ENCODE data around the gene SLC25A45. TPM values are rescaled to one million over a fixed set of nuclear protein-coding genes. Genes with fewer than 3 reads are reported as not detected.

The SLC25A45 gene
- total and polyA plus RNA-seq, 9 donors, result 4.0 to 8.3 (median 5.2) TPM

GRCh38 chr11:65356394-65356972 lies 26.0 kb downstream of the SLC25A45 start:
- Histone ChIP-seq H3K4me3 (ENCODE audit: low read length) (no peak overlapping the region), H3K27ac (ENCODE audit: low read length) (no peak overlapping the region), H3K9me3 (replicated peaks; ENCODE audit: control insufficient read depth, low read depth, low read length) (no peaks in the 10 kb centered on the region), H3K4me1 (ENCODE audit: control insufficient read depth, insufficient read depth, low read length) (peaks cover 27% of the 10 kb centered on the region), H3K27me3 (ENCODE audit: control insufficient read depth, insufficient read depth, low read length) (peaks cover 35% of the 10 kb centered on the region), H3K36me3 (ENCODE audit: control insufficient read depth, insufficient read depth, low read length) (peaks cover 17% of the 10 kb centered on the region)
- DNase-seq, result peak; percentile 33
- WGBS (ENCODE audit: insufficient coverage), result 84% methylated on average over 26 of the region's 30 CpGs

DNA sequence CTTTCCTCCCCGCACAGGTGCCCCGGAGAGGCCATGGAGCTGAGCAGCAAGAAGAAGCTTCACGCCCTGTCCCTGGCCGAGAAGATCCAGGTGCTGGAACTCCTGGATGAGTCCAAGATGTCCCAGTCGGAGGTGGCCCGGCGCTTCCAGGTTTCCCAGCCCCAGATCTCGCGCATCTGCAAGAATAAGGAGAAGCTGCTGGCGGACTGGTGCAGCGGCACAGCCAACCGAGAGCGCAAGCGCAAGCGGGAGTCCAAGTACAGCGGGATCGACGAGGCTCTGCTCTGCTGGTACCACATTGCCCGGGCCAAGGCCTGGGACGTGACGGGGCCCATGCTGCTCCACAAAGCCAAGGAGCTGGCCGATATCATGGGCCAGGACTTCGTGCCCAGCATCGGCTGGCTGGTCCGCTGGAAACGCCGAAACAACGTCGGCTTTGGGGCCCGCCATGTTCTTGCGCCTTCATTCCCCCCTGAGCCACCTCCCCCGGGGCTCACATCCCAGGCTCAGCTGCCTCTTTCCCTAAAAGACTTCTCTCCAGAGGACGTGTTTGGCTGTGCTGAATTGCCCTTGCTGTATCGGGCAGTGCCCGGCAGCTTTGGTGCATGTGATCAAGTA lies 26.6 kb downstream of the SLC25A45 start:
- 25% methylated on average over 35 of the region's 35 CpGs for WGBS (ENCODE audit: insufficient coverage)
- H3K9me3 ChIP-seq (replicated peaks; ENCODE audit: control insufficient read depth, low read depth, low read length), result no peaks in the 10 kb centered on the region
- DNase-seq, result no peak
- peak overlapping the region; percentile 3 for H3K4me3 ChIP-seq (ENCODE audit: low read length)
- peaks cover 23% of the 10 kb centered on the region for H3K36me3 ChIP-seq (ENCODE audit: control insufficient read depth, insufficient read depth, low read length)
- no peak overlapping the region for H3K27ac ChIP-seq (ENCODE audit: low read length)
- peaks cover 27% of the 10 kb centered on the region for H3K4me1 ChIP-seq (ENCODE audit: control insufficient read depth, insufficient read depth, low read length)
- H3K27me3 ChIP-seq (ENCODE audit: control insufficient read depth, insufficient read depth, low read length), result peaks cover 35% of the 10 kb centered on the region

GRCh38 chr11:65355013-65355775 lies 27.3 kb downstream of the SLC25A45 start:
- H3K4me3 ChIP-seq (ENCODE audit: low read length), result peak overlapping the region; percentile 34
- H3K27ac ChIP-seq (ENCODE audit: low read length), result no peak overlapping the region
- peaks cover 27% of the 10 kb centered on the region for H3K4me1 ChIP-seq (ENCODE audit: control insufficient read depth, insufficient read depth, low read length)
- DNase-seq, result peak; percentile 43
- H3K9me3 ChIP-seq (replicated peaks; ENCODE audit: control insufficient read depth, low read depth, low read length), result no peaks in the 10 kb centered on the region
- 0% methylated on average over 47 of the region's 47 CpGs for WGBS (ENCODE audit: insufficient coverage)
- H3K36me3 ChIP-seq (ENCODE audit: control insufficient read depth, insufficient read depth, low read length), result peaks cover 29% of the 10 kb centered on the region
- H3K27me3 ChIP-seq (ENCODE audit: control insufficient read depth, insufficient read depth, low read length), result peaks cover 35% of the 10 kb centered on the region

DNA sequence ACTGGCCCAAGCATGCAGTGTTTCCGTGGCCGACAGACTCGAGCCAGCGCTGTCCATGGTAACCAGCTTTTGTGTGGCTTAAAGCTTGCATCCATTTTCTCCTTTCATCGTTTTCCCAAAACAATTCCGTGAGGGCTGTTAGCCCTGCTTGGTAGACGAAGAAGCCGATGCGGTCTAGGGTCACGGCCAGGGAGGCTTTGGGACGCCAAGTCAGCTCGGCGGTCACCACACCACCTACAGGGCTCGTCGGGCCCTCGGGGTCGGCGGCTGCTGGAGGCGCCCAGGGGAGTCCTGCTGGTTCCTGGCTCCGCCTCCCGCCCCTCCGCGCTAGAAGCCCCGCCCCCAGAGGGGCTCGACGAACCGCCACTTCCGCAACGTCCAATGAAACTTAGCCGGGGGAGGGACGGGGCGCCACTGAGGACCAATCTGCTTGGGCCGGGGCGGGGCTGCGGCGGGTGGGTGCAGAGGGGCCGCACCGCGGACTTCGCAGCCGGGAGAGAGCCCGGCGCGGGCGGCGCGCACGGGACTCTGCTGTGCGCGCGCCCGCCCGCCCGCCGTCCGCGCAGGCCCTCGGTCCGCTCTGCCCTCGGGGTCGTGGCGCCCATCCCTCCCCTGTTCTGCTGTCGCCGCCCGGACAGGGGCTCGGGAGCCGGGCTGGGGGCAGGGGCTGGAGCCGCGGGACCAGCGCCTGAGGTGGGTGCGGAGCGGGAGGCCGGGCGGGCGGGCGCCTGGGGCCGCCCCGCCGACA lies 28.0 kb downstream of the SLC25A45 start, which contains the start of gene TIGD3:
TIGD3 (plus strand) TSS at position 487 of the 748 bp plus-strand sequence. CDS start 1,058 bp downstream, outside the sequence.
- Histone ChIP-seq H3K9me3 (replicated peaks; ENCODE audit: control insufficient read depth, low read depth, low read length) (no peaks in the 10 kb centered on the region), H3K27me3 (ENCODE audit: control insufficient read depth, insufficient read depth, low read length) (peaks cover 31% of the 10 kb centered on the region), H3K27ac (ENCODE audit: low read length) (peak within 1 kb of the TSS; percentile 72), H3K4me1 (ENCODE audit: control insufficient read depth, insufficient read depth, low read length) (peaks cover 27% of the 10 kb centered on the region), H3K4me3 (ENCODE audit: low read length) (peak within 1 kb of the TSS; percentile 42), H3K36me3 (ENCODE audit: control insufficient read depth, insufficient read depth, low read length) (peaks cover 35% of the 10 kb centered on the region)
- peak; percentile 99 for DNase-seq
- WGBS (ENCODE audit: insufficient coverage), result under 1% methylated on average over 78 of the region's 79 CpGs

DNA sequence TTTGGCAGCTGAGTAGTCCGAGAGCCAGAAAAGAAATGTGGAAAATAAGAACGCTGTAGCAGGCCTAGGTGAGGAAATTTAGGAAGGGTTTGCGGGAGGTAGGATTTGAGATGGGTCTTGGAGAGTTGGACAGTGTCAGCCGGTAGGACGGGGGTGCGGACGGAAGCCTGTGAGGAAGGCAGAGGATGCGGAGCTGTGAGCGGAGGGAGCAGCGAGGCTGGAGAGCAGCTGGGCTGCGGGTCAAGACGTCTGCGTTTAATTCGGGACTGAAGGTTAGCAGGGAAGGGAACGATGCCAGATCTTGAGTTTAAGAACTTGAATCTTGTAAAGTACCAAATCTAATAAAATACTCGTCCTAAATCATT lies 28.6 kb downstream of the SLC25A45 start:
- peaks cover 31% of the 10 kb centered on the region for H3K27me3 ChIP-seq (ENCODE audit: control insufficient read depth, insufficient read depth, low read length)
- H3K36me3 ChIP-seq (ENCODE audit: control insufficient read depth, insufficient read depth, low read length), result peaks cover 41% of the 10 kb centered on the region
- no peak for DNase-seq
- 11% methylated on average over 9 of the region's 16 CpGs for WGBS (ENCODE audit: insufficient coverage)
- no peaks in the 10 kb centered on the region for H3K9me3 ChIP-seq (replicated peaks; ENCODE audit: control insufficient read depth, low read depth, low read length)
- peak overlapping the region; percentile 72 for H3K27ac ChIP-seq (ENCODE audit: low read length)
- H3K4me1 ChIP-seq (ENCODE audit: control insufficient read depth, insufficient read depth, low read length), result peaks cover 27% of the 10 kb centered on the region
- H3K4me3 ChIP-seq (ENCODE audit: low read length), result peak overlapping the region; percentile 42

DNA sequence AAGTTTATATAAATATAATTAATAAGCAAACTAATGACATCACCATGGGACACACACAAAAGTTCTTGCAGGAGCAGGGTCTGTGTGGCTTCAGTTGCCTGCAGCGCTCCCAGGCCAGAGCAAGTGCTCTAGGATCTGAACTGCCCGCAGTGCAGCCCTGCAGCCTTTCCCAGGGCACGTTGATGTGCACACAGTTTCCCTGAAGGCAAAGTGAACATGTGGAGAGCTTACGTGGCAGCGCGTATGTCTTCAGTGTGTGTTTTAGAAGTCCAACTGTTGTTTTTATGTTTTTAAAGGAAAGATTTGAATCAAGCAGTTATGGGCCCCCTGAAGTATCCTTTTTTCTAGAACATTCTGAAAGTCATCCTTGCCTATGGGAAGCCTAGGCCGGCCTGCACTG lies 29.1 kb downstream of the SLC25A45 start:
- H3K27ac ChIP-seq (ENCODE audit: low read length), result peak overlapping the region; percentile 72
- peaks cover 27% of the 10 kb centered on the region for H3K4me1 ChIP-seq (ENCODE audit: control insufficient read depth, insufficient read depth, low read length)
- no peak for DNase-seq
- no peaks in the 10 kb centered on the region for H3K9me3 ChIP-seq (replicated peaks; ENCODE audit: control insufficient read depth, low read depth, low read length)
- 77% methylated on average over 7 of the region's 7 CpGs for WGBS (ENCODE audit: insufficient coverage)
- peaks cover 46% of the 10 kb centered on the region for H3K36me3 ChIP-seq (ENCODE audit: control insufficient read depth, insufficient read depth, low read length)
- H3K27me3 ChIP-seq (ENCODE audit: control insufficient read depth, insufficient read depth, low read length), result peaks cover 31% of the 10 kb centered on the region
- no peak overlapping the region for H3K4me3 ChIP-seq (ENCODE audit: low read length)

DNA sequence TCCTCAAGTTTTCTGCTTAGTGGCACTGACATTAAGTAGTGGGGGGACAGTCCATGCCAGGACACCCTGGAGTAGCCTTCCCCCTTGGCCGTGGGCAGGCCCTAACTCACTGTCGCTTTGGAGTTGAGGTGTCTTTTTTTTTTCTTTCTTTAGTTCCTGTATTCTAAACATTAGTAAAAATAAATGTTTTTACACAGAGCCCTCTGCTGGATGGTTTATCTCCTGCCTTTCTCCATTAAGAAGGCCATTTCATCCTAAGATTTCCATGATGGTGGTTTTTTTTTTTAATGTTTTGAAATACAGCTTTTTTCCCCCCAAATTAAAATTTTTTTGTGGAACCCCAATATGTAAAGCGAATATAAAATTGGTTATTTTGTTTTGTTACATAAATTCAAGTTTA lies 29.7 kb downstream of the SLC25A45 start:
- H3K4me1 ChIP-seq (ENCODE audit: control insufficient read depth, insufficient read depth, low read length), result peaks cover 27% of the 10 kb centered on the region
- H3K27ac ChIP-seq (ENCODE audit: low read length), result no peak overlapping the region
- DNase-seq, result peak; percentile 53
- peaks cover 52% of the 10 kb centered on the region for H3K36me3 ChIP-seq (ENCODE audit: control insufficient read depth, insufficient read depth, low read length)
- no peak overlapping the region for H3K4me3 ChIP-seq (ENCODE audit: low read length)
- WGBS (ENCODE audit: insufficient coverage), result no CpG with 5 or more reads among the region's 3 CpGs
- H3K27me3 ChIP-seq (ENCODE audit: control insufficient read depth, insufficient read depth, low read length), result peaks cover 27% of the 10 kb centered on the region
- H3K9me3 ChIP-seq (replicated peaks; ENCODE audit: control insufficient read depth, low read depth, low read length), result no peaks in the 10 kb centered on the region

- Histone ChIP-seq H3K9me3 (replicated peaks; ENCODE audit: control insufficient read depth, low read depth, low read length) (no peaks in the 10 kb centered on the region), H3K4me3 (ENCODE audit: low read length) (no peak overlapping the region), H3K27ac (ENCODE audit: low read length) (no peak overlapping the region), H3K36me3 (ENCODE audit: control insufficient read depth, insufficient read depth, low read length) (peaks cover 63% of the 10 kb centered on the region), H3K4me1 (ENCODE audit: control insufficient read depth, insufficient read depth, low read length) (peaks cover 24% of the 10 kb centered on the region), H3K27me3 (ENCODE audit: control insufficient read depth, insufficient read depth, low read length) (peaks cover 15% of the 10 kb centered on the region)
- WGBS (ENCODE audit: insufficient coverage), result 100% methylated on average over 2 of the region's 2 CpGs
- DNase-seq, result no peak
Measured at GRCh38 chr11:65351511-65351910, 30.9 kb downstream of the SLC25A45 start.

DNA sequence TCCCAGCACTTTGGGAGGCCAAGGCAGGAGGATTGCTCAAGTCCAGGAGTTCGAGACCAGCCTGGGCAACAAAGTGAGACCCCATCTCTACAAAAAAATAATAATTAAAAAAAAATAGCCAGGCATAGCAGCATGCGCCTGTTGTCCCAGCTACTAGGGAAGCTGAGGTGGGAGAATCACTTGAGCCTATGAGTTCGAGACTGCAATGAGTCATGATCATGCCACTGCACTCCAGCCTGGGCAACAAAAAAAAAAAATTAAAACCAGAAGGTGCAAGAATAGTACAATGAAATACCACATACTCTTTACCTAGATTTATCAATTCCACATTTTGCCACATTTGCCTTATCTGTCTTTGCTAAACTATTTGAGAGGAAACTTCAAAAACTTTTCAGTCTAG lies 40.6 kb downstream of the SLC25A45 start:
- Histone ChIP-seq H3K9me3 (replicated peaks; ENCODE audit: control insufficient read depth, low read depth, low read length) (no peaks in the 10 kb centered on the region), H3K27me3 (ENCODE audit: control insufficient read depth, insufficient read depth, low read length) (no peaks in the 10 kb centered on the region), H3K4me3 (ENCODE audit: low read length) (no peak overlapping the region), H3K4me1 (ENCODE audit: control insufficient read depth, insufficient read depth, low read length) (no peaks in the 10 kb centered on the region), H3K36me3 (ENCODE audit: control insufficient read depth, insufficient read depth, low read length) (peaks cover 85% of the 10 kb centered on the region), H3K27ac (ENCODE audit: low read length) (no peak overlapping the region)
- 93% methylated on average over 2 of the region's 3 CpGs for WGBS (ENCODE audit: insufficient coverage)
- DNase-seq, result no peak

GRCh38 chr11:65340226-65340625 lies 42.2 kb downstream of the SLC25A45 start:
- H3K27ac ChIP-seq (ENCODE audit: low read length), result no peak overlapping the region
- no peaks in the 10 kb centered on the region for H3K27me3 ChIP-seq (ENCODE audit: control insufficient read depth, insufficient read depth, low read length)
- H3K36me3 ChIP-seq (ENCODE audit: control insufficient read depth, insufficient read depth, low read length), result peaks cover 72% of the 10 kb centered on the region
- peaks cover 3% of the 10 kb centered on the region for H3K4me1 ChIP-seq (ENCODE audit: control insufficient read depth, insufficient read depth, low read length)
- WGBS (ENCODE audit: insufficient coverage), result 20% methylated on average over 1 of the region's 11 CpGs
- DNase-seq, result no peak
- H3K9me3 ChIP-seq (replicated peaks; ENCODE audit: control insufficient read depth, low read depth, low read length), result no peaks in the 10 kb centered on the region
- H3K4me3 ChIP-seq (ENCODE audit: low read length), result no peak overlapping the region

Data from muscle of leg (tissue), 11 donors.